GM12874 (cell line): ENCODE results near the gene PABPC1L.

Source experiments
- TF ChIP-seq, protein P1 (sequence below): IDR thresholded peaks from 2 replicates; pipeline ENCODE4 v1.5.1; 2011; ENCODE audit warnings: low read depth, mild to moderate bottlenecking, control low read depth, low read length, moderate library complexity; ENCODE audit not compliant: insufficient read depth

The PABPC1L gene

DNA sequence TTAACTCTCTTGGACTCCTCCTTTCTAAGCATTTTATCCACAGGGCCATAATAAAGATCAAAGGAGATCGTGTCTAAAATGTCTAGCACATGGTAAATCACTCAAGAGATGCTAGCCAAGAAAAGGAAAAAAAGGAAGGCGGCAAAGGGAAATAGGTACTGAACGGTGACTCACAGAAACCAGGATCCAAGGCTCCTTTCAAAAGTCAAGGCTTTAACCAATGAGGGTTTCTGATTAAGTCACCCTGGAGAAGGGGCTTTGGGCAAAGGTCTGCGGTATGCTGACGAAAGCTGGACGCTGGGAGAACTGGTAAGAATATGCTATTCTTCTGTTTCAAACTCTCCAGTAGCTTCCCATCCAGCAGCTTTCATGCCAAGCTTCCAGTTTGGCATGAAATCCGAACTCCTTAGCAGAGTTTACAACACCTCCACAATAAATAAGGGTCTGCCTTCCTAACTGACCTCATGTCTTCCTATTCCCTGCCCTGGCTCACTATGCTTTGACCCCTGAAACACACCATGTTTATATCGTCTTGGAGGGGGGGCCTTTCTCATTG lies 49.3 kb downstream of the PABPC1L start:
- TF ChIP-seq, protein P1, sequence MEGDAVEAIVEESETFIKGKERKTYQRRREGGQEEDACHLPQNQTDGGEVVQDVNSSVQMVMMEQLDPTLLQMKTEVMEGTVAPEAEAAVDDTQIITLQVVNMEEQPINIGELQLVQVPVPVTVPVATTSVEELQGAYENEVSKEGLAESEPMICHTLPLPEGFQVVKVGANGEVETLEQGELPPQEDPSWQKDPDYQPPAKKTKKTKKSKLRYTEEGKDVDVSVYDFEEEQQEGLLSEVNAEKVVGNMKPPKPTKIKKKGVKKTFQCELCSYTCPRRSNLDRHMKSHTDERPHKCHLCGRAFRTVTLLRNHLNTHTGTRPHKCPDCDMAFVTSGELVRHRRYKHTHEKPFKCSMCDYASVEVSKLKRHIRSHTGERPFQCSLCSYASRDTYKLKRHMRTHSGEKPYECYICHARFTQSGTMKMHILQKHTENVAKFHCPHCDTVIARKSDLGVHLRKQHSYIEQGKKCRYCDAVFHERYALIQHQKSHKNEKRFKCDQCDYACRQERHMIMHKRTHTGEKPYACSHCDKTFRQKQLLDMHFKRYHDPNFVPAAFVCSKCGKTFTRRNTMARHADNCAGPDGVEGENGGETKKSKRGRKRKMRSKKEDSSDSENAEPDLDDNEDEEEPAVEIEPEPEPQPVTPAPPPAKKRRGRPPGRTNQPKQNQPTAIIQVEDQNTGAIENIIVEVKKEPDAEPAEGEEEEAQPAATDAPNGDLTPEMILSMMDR: no peak

DNA sequence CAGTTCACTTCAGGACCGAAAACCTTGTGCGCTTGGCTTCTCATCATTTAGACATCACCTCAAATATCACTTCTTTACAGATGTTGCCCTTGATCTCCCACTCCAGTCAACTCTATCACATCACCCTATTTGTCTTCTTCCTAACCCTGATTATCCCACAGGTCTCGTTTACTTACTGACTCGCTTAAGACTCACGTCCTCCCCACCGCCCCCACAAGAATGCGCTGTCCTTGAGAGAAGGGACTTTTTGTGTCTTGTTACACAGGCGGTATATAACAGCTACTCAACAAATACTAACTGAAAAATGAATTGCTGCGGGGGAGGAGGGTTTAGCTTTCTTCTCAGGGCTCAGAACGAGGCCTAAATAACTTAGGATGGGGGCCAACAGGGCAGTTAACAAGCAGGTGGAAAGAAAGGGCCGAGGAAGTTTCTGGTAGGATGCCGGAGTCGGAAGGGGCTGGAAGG lies 49.8 kb downstream of the PABPC1L start:
- TF ChIP-seq, protein P1: no peak

DNA sequence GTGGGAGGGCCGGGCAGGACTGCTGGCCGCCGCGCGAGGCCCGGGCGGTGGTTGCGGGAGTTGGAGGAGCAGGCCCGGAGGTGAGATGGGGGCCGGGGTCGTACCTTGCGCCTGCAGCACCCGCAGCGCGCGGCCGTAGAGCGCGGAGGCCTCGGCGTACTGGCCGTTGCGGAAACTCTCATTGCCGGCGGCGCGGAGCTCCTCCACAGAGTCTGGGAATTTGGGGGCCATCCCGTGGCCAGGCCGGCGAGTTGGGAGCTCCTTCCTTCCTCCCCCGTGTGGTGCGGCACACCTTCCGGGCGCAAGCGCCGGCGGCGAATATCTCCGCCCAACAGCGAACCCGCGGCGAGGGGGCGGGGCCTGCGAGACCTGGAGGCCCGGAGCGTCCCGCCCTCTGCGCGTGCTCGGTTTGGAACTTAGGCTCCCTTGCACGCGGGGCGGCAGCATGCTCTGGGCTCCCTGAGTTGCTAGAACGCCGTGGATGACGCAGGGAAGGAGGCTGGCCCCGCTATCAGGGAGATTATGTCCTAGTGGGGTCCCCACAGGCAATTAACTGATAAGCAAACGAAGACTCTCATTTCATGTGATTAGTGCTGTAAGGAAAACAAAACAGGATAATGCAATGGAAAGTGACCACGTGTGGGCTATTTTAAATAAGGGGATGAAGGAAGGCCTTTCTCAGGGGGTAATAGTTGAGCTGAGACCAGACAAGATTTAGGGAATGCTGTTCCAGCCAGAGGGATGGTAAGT lies 50.4 kb downstream of the PABPC1L start, which contains the start of gene TOMM34:
Gene TOMM34, minus strand, starts transcription at position 295 of the 750 bp plus-strand sequence. Its CDS starts 64 bp downstream, at position 231.
- TF ChIP-seq, protein P1: 0 out of 2 replicates have a peak, but pooled peaks have one; percentile 1

DNA sequence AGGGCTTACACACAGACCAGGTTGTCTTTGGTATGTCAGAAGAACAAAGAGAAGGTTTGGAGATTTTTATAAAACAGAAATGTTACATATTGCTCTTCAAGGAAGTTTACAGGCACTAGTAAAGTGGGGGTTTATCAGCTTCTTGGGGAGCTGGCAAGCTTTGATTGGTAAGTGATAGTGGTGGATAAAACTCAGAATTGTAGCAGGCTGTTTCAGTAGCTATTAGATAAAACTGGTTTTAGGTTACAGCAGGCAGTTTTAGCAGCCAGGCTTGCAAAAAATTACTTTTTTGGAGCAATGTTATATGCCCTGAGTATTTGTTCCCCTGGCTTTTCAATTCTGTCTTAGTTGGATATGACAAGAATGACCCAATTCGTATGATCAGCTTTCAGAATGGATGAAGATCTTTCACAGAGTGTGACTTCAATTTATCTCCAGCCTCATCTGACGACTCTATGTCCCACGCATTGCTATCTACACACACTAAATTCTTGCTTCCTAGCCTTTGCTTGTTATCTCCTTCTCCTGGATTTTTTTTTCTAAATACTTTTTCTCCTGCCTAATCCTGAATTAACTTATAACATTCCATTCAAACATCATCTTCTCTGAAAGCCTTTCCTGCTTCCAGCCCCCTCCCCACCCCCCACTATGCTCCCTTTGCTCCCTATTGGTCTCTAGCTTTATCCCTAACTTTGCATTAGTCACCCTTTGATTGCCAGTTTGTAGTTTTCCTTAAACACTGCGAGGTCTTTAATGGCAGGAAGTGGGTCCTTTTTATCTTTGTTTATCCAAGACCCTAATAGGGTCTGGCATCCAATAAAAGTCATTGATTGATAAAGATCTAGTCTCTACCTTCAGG lies 51.4 kb downstream of the PABPC1L start:
- TF ChIP-seq, protein P1: no peak

DNA sequence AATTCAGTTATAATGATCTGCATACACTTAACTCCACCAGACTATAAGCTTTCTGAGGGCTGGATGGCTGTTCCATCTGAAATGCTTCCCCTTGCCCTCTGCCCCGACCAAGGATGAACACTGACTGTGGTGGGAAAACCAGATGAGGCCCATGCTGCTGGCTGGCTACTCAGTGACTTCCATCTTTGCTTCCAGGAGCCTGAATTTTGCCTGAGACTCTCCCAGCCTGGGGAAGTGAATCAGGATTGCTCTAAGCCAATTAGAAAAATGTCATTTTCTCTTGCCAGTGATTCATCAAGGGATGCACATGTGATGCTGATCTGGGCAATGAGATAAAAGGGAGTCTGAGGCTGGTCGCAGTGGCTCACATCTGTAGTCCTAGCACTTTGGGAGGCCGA lies 52.0 kb downstream of the PABPC1L start:
- TF ChIP-seq, protein P1: no peak

DNA sequence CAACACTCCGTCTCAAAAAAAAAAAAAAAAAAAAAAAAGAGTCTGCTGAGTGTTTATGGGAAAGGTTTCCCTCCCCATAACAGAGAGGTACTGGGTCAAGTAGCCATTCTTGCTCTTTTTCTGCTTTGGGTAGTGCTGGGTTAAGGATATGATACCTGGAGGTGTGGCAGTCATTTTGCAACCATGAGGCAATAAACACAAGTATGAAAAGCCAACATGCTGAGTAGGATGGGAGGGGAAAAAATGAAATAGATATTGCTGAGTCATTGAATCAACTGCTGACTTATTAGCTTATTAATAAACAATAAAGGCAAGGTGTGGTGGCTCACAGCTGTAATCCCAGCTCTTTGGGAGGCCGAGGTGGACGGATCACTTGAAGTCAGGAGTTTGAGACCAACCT lies 52.6 kb downstream of the PABPC1L start:
- TF ChIP-seq, protein P1: no peak
